SK-N-SH treated with all-trans-retinoic acid at 6 μM for 48 hours (cell line): Measurements from ENCODE around the gene SCG3.

Source experiments
- ATAC-seq: fragments of 200-7000 bp; cut with Tn5 transposase; 3 replicates; pipeline ENCODE4 v1.9.1; 2020; ENCODE audit warnings: mild to moderate bottlenecking, moderate library complexity
- ARNTL ChIP-seq: fragments of 450-650 bp; formaldehyde crosslinking; IDR thresholded peaks from 2 replicates; pipeline ENCODE4 v1.5.0; 2020; ENCODE audit warnings: low read depth, mild to moderate bottlenecking, moderate library complexity, borderline replicate concordance
- BACH2 ChIP-seq: fragments of 250-450 bp; sonication (Bioruptor Pico); IDR thresholded peaks from 2 replicates; pipeline ENCODE4 v1.9.0; 2021; ENCODE audit warnings: mild to moderate bottlenecking, borderline replicate concordance
- CREB5 ChIP-seq: fragments of 250-450 bp; sonication (Bioruptor Pico); IDR thresholded peaks from 2 replicates; pipeline ENCODE4 v1.5.1; 2020; ENCODE audit warnings: low read depth, mild to moderate bottlenecking, moderate library complexity
- CSDC2 ChIP-seq: fragments of 250-450 bp; sonication (Bioruptor Pico); IDR thresholded peaks from 2 replicates; pipeline ENCODE4 v1.5.0; 2020; ENCODE audit warnings: mild to moderate bottlenecking, moderate library complexity
- CSRNP3 ChIP-seq: fragments of 250-450 bp; sonication (Bioruptor Pico); IDR thresholded peaks from 2 replicates; pipeline ENCODE4 v1.5.1; 2021; ENCODE audit warnings: mild to moderate bottlenecking, moderate library complexity
- ESRRG ChIP-seq: fragments of 250-450 bp; sonication (Bioruptor Pico); IDR thresholded peaks from 2 replicates; pipeline ENCODE4 v1.6.1; 2021; ENCODE audit warnings: mild to moderate bottlenecking
- ISL1 ChIP-seq: fragments of 250-450 bp; sonication (Bioruptor Pico); IDR thresholded peaks from 2 replicates; pipeline ENCODE4 v2.1.2; 2022; ENCODE audit warnings: mild to moderate bottlenecking, moderate library complexity
- OSR1 ChIP-seq: fragments of 250-450 bp; sonication (Bioruptor Pico); IDR thresholded peaks from 2 replicates; pipeline ENCODE4 v1.8.0; 2022; ENCODE audit warnings: moderate library complexity, mild to moderate bottlenecking, inconsistent platforms
- PATZ1 ChIP-seq: fragments of 250-450 bp; sonication (Bioruptor Pico); IDR thresholded peaks from 2 replicates; pipeline ENCODE4 v1.8.0; 2020; ENCODE audit warnings: mild to moderate bottlenecking, moderate library complexity, borderline replicate concordance
- POU6F1 ChIP-seq: fragments of 250-450 bp; sonication (Bioruptor Pico); IDR thresholded peaks from 2 replicates; pipeline ENCODE4 v1.8.0; 2021; ENCODE audit warnings: low read depth, mild to moderate bottlenecking, moderate library complexity, borderline replicate concordance
- PPARA ChIP-seq: fragments of 250-450 bp; sonication (Bioruptor Pico); IDR thresholded peaks from 2 replicates; pipeline ENCODE4 v1.5.0; 2020; ENCODE audit warnings: mild to moderate bottlenecking, borderline replicate concordance
- RARB ChIP-seq: fragments of 250-450 bp; sonication (Bioruptor Pico); IDR thresholded peaks from 2 replicates; pipeline ENCODE4 v1.8.0; 2021; ENCODE audit warnings: mild to moderate bottlenecking, moderate library complexity
- SNAI2 ChIP-seq: fragments of 250-450 bp; sonication (Bioruptor Pico); IDR thresholded peaks from 2 replicates; pipeline ENCODE4 v1.5.0; 2020; ENCODE audit warnings: mild to moderate bottlenecking, moderate library complexity
- TCF4 ChIP-seq: fragments of 250-450 bp; sonication (Bioruptor Pico); IDR thresholded peaks from 2 replicates; pipeline ENCODE4 v1.8.0; 2021; ENCODE audit warnings: mild to moderate bottlenecking, moderate library complexity, borderline replicate concordance
- TOX ChIP-seq: fragments of 250-450 bp; sonication (Bioruptor Pico); IDR thresholded peaks from 2 replicates; pipeline ENCODE4 v1.8.0; 2021; ENCODE audit warnings: mild to moderate bottlenecking, moderate library complexity, borderline replicate concordance
- TSHZ2 ChIP-seq: fragments of 250-450 bp; sonication (Bioruptor Pico); IDR thresholded peaks from 2 replicates; pipeline ENCODE4 v1.5.0; 2020; ENCODE audit warnings: mild to moderate bottlenecking, moderate library complexity
- ZC3H10 ChIP-seq: fragments of 250-450 bp; sonication (Bioruptor Pico); IDR thresholded peaks from 2 replicates; pipeline ENCODE4 v1.5.1; 2021; ENCODE audit warnings: mild to moderate bottlenecking, moderate library complexity
- ZFP3 ChIP-seq: fragments of 250-450 bp; sonication (Bioruptor Pico); IDR thresholded peaks from 2 replicates; pipeline ENCODE4 v1.5.0; 2020; ENCODE audit warnings: mild to moderate bottlenecking, moderate library complexity
- ZFP30 ChIP-seq: fragments of 450-650 bp; formaldehyde crosslinking; IDR thresholded peaks from 2 replicates; pipeline ENCODE4 v1.5.0; 2022; ENCODE audit warnings: mild to moderate bottlenecking, moderate library complexity

The SCG3 gene

GRCh38 chr15:51714162-51714561, 32.9 kb downstream of the SCG3 start:
- ATAC-seq = no peak
- TF ChIP-seq TCF4 (CRISPR knock-in tag) (peak; percentile 23; the same call in 1 of the 2 replicates), ZC3H10 (no peak)

- no peak for ATAC-seq
- TF ChIP-seq ISL1 (CRISPR knock-in tag) = no peak
- TF ChIP-seq CREB5 (CRISPR knock-in tag) = no peak
- TF ChIP-seq OSR1 = no peak
- TF ChIP-seq ESRRG (CRISPR knock-in tag) = no peak
- TF ChIP-seq POU6F1 (CRISPR knock-in tag) = no peak
- no peak for TF ChIP-seq ZFP3 (CRISPR knock-in tag)
- no peak for TF ChIP-seq PATZ1 (CRISPR knock-in tag)
- no peak for TF ChIP-seq TSHZ2 (CRISPR knock-in tag)
- no peak for TF ChIP-seq CSRNP3 (CRISPR knock-in tag)
- no peak for TF ChIP-seq PPARA (CRISPR knock-in tag)
- TF ChIP-seq TOX = no peak
- no peak for TF ChIP-seq BACH2 (CRISPR knock-in tag)
- no peak for TF ChIP-seq SNAI2 (CRISPR knock-in tag)
- TF ChIP-seq CSDC2 (CRISPR knock-in tag) = no peak
- TF ChIP-seq, all 23 proteins: peak for 0
These were observed 33.6 kb downstream of the SCG3 start for GRCh38 chr15:51714911-51715310.

GRCh38 chr15:51718219-51718618, 36.9 kb downstream of the SCG3 start:
- peak; percentile 53 for ATAC-seq
- TF ChIP-seq PPARA (CRISPR knock-in tag) = no peak
- no peak for TF ChIP-seq CSRNP3 (CRISPR knock-in tag)
- no peak for TF ChIP-seq POU6F1 (CRISPR knock-in tag)
- TF ChIP-seq ZC3H10 = no peak
- TF ChIP-seq PATZ1 (CRISPR knock-in tag) = no peak
- TF ChIP-seq CREB5 (CRISPR knock-in tag) = no peak
- TF ChIP-seq TOX = no peak
- TF ChIP-seq CSDC2 (CRISPR knock-in tag) = no peak
- no peak for TF ChIP-seq ARNTL
- no peak for TF ChIP-seq ZFP30 (CRISPR knock-in tag)
- TF ChIP-seq RARB = no peak
